Measurements from ENCODE around the gene UEVLD. TPM values are rescaled to one million over a fixed set of nuclear protein-coding genes. Genes with fewer than 3 reads are reported as not detected.
"Not testable (repeated sequence)": the region's sequence is repeated elsewhere in the genome, so short reads cannot be mapped to it uniquely, and the experiment has no call there.

UEVLD gene
- total RNA-seq, 1 donor = 4.6 TPM

- Histone ChIP-seq H3K9me3 (ENCODE audit: low read depth, low read length) (no peaks in the 10 kb centered on the region), H3K27me3 (ENCODE audit: insufficient read depth, low read length) (no peaks in the 10 kb centered on the region), H3K4me3 (ENCODE audit: low read length) (no peak overlapping the region), H3K4me1 (ENCODE audit: insufficient read depth, low read length) (no peaks in the 10 kb centered on the region)
These were observed 12.5 kb upstream of the UEVLD start for GRCh38 chr11:18600915-18601569.

GRCh38 chr11:18599739-18600230 is 11.3 kb upstream of the UEVLD start, which contains the start of gene MISFA:
Gene MISFA (plus strand): TSS chr11:18599789. CDS start chr11:18599929, 140 bp downstream.
- H3K9me3 ChIP-seq (ENCODE audit: low read depth, low read length) = no peaks in the 10 kb centered on the region
- no peaks in the 10 kb centered on the region for H3K4me1 ChIP-seq (ENCODE audit: insufficient read depth, low read length)
- no peak within 1 kb of the TSS for H3K4me3 ChIP-seq (ENCODE audit: low read length)
- no peaks in the 10 kb centered on the region for H3K27me3 ChIP-seq (ENCODE audit: insufficient read depth, low read length)

- no peak overlapping the region for H3K4me3 ChIP-seq (ENCODE audit: low read length)
- H3K9me3 ChIP-seq (ENCODE audit: low read depth, low read length) = no peaks in the 10 kb centered on the region
- peaks cover 5% of the 10 kb centered on the region for H3K4me1 ChIP-seq (ENCODE audit: insufficient read depth, low read length)
- H3K27me3 ChIP-seq (ENCODE audit: insufficient read depth, low read length) = no peaks in the 10 kb centered on the region
These were observed 6.6 kb upstream of the UEVLD start for GRCh38 chr11:18594999-18595749.

GRCh38 chr11:18594088-18594487 is 5.6 kb upstream of the UEVLD start:
- H3K9me3 ChIP-seq (ENCODE audit: low read depth, low read length); H3K27me3 ChIP-seq (ENCODE audit: insufficient read depth, low read length); H3K4me3 ChIP-seq (ENCODE audit: low read length): not testable (repeated sequence)
- H3K4me1 ChIP-seq (ENCODE audit: insufficient read depth, low read length) = peaks cover 15% of the 10 kb centered on the region

- Histone ChIP-seq H3K27me3 (ENCODE audit: insufficient read depth, low read length) (no peaks in the 10 kb centered on the region), H3K4me1 (ENCODE audit: insufficient read depth, low read length) (peaks cover 32% of the 10 kb centered on the region), H3K4me3 (ENCODE audit: low read length) (no peak overlapping the region), H3K9me3 (ENCODE audit: low read depth, low read length) (no peaks in the 10 kb centered on the region)
These were observed 2.0 kb upstream of the UEVLD start for GRCh38 chr11:18590571-18590970.

GRCh38 chr11:18581825-18582224 is 6.7 kb downstream of the UEVLD start:
- H3K9me3 ChIP-seq (ENCODE audit: low read depth, low read length) = no peaks in the 10 kb centered on the region
- H3K27me3 ChIP-seq (ENCODE audit: insufficient read depth, low read length) = no peaks in the 10 kb centered on the region
- H3K4me3 ChIP-seq (ENCODE audit: low read length) = no peak overlapping the region
- peaks cover 2% of the 10 kb centered on the region for H3K4me1 ChIP-seq (ENCODE audit: insufficient read depth, low read length)

- no peak overlapping the region for H3K4me3 ChIP-seq (ENCODE audit: low read length)
- H3K9me3 ChIP-seq (ENCODE audit: low read depth, low read length) = no peaks in the 10 kb centered on the region
- H3K27me3 ChIP-seq (ENCODE audit: insufficient read depth, low read length) = no peaks in the 10 kb centered on the region
- no peaks in the 10 kb centered on the region for H3K4me1 ChIP-seq (ENCODE audit: insufficient read depth, low read length)
These were observed 8.3 kb downstream of the UEVLD start for GRCh38 chr11:18580113-18580766.

- Histone ChIP-seq H3K4me3 (ENCODE audit: low read length) (no peak overlapping the region), H3K4me1 (ENCODE audit: insufficient read depth, low read length) (no peaks in the 10 kb centered on the region), H3K9me3 (ENCODE audit: low read depth, low read length) (no peaks in the 10 kb centered on the region), H3K27me3 (ENCODE audit: insufficient read depth, low read length) (no peaks in the 10 kb centered on the region)
These were observed 9.4 kb downstream of the UEVLD start for GRCh38 chr11:18578975-18579598.

GRCh38 chr11:18575361-18575760 is 13.2 kb downstream of the UEVLD start:
- no peaks in the 10 kb centered on the region for H3K27me3 ChIP-seq (ENCODE audit: insufficient read depth, low read length)
- H3K4me3 ChIP-seq (ENCODE audit: low read length) = no peak overlapping the region
- no peaks in the 10 kb centered on the region for H3K9me3 ChIP-seq (ENCODE audit: low read depth, low read length)
- no peaks in the 10 kb centered on the region for H3K4me1 ChIP-seq (ENCODE audit: insufficient read depth, low read length)

- Histone ChIP-seq H3K27me3 (ENCODE audit: insufficient read depth, low read length) (no peaks in the 10 kb centered on the region), H3K4me3 (ENCODE audit: low read length) (no peak overlapping the region), H3K4me1 (ENCODE audit: insufficient read depth, low read length) (no peaks in the 10 kb centered on the region)
These were observed 21.5 kb downstream of the UEVLD start for GRCh38 chr11:18567081-18567480.

GRCh38 chr11:18566406-18566805 is 22.1 kb downstream of the UEVLD start:
- H3K27me3 ChIP-seq (ENCODE audit: insufficient read depth, low read length) = no peaks in the 10 kb centered on the region
- H3K9me3 ChIP-seq (ENCODE audit: low read depth, low read length) = no peaks in the 10 kb centered on the region
- H3K4me3 ChIP-seq (ENCODE audit: low read length) = no peak overlapping the region
- H3K4me1 ChIP-seq (ENCODE audit: insufficient read depth, low read length) = no peaks in the 10 kb centered on the region

More at GRCh38 chr11:18567081-18567480, 21.5 kb downstream of the UEVLD start:
- H3K9me3 ChIP-seq (ENCODE audit: low read depth, low read length) = no peaks in the 10 kb centered on the region

- H3K4me3 ChIP-seq (ENCODE audit: low read length) = no peak overlapping the region
- no peaks in the 10 kb centered on the region for H3K27me3 ChIP-seq (ENCODE audit: insufficient read depth, low read length)
These were observed 24.4 kb downstream of the UEVLD start for GRCh38 chr11:18564149-18564548.

GRCh38 chr11:18563090-18563730 is 25.3 kb downstream of the UEVLD start:
- no peaks in the 10 kb centered on the region for H3K4me1 ChIP-seq (ENCODE audit: insufficient read depth, low read length)
- no peaks in the 10 kb centered on the region for H3K27me3 ChIP-seq (ENCODE audit: insufficient read depth, low read length)
- no peak overlapping the region for H3K4me3 ChIP-seq (ENCODE audit: low read length)
- no peaks in the 10 kb centered on the region for H3K9me3 ChIP-seq (ENCODE audit: low read depth, low read length)

More at GRCh38 chr11:18564149-18564548, 24.4 kb downstream of the UEVLD start:
- H3K9me3 ChIP-seq (ENCODE audit: low read depth, low read length) = no peaks in the 10 kb centered on the region
- no peaks in the 10 kb centered on the region for H3K4me1 ChIP-seq (ENCODE audit: insufficient read depth, low read length)

GRCh38 chr11:18548001-18548400 is 40.5 kb downstream of the UEVLD start:
- H3K4me3 ChIP-seq (ENCODE audit: low read length) = no peak overlapping the region
- no peaks in the 10 kb centered on the region for H3K4me1 ChIP-seq (ENCODE audit: insufficient read depth, low read length)
- H3K9me3 ChIP-seq (ENCODE audit: low read depth, low read length) = no peaks in the 10 kb centered on the region
- no peaks in the 10 kb centered on the region for H3K27me3 ChIP-seq (ENCODE audit: insufficient read depth, low read length)
